Body of pancreas (tissue), 4 donors: ENCODE measurements around the gene ANKS1B.

ENCODE experiments used
- POLR2A ChIP-seq, 3 donors: fragments of 450-650 bp; IDR thresholded peaks; one replicate each; pipeline ENCODE4 v1.6.1; 2016; ENCODE audit warnings: antibody characterized with exemption in 3 of 3, mild to moderate bottlenecking in 2 of 3
- TF ChIP-seq, protein P1 (sequence below), 7 experiments: fragments of 450-650 bp in 4 of 7; fragments of 200-600 bp in 3 of 7; sonication (generic) in 3 of 7; IDR thresholded peaks; one replicate each; pipeline ENCODE4 v1.5.1; 2016 to 2019; ENCODE audit warnings: antibody characterized with exemption in 7 of 7

DNA sequence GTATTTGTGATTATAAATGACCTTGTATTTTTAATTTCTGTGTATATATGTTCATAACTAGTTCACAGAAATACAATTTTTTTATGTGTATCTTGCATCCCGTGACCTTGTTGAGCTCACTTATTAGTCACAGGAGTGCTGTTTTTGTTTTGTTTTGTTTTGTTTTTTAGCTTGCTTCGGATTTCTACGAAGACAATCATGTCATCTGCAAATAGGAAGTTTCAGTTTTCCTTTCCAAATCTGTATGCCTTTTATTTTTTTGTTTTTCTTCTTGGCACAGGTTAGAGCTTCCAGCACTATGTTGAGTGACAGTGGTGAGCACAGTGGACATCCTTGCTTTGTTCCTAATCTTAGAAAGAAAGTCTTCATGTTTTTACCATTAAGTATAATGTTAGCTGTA, 566.4 kb downstream of the ANKS1B start:
- TF ChIP-seq, protein P1, sequence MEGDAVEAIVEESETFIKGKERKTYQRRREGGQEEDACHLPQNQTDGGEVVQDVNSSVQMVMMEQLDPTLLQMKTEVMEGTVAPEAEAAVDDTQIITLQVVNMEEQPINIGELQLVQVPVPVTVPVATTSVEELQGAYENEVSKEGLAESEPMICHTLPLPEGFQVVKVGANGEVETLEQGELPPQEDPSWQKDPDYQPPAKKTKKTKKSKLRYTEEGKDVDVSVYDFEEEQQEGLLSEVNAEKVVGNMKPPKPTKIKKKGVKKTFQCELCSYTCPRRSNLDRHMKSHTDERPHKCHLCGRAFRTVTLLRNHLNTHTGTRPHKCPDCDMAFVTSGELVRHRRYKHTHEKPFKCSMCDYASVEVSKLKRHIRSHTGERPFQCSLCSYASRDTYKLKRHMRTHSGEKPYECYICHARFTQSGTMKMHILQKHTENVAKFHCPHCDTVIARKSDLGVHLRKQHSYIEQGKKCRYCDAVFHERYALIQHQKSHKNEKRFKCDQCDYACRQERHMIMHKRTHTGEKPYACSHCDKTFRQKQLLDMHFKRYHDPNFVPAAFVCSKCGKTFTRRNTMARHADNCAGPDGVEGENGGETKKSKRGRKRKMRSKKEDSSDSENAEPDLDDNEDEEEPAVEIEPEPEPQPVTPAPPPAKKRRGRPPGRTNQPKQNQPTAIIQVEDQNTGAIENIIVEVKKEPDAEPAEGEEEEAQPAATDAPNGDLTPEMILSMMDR (IDR thresholded peaks at IDR 0.05): no peak
- TF ChIP-seq POLR2A (IDR thresholded peaks at IDR 0.05): no peak
